ENCODE data around the gene DHX15.

The DHX15 gene

GRCh38 chr4:24497221-24497620 lies 87.1 kb downstream of the DHX15 start:
- no CpG with 5 or more reads among the region's 7 CpGs for WGBS (ENCODE audit: extremely low coverage, insufficient coverage, insufficient read length)
- Histone ChIP-seq H2AK5ac (ENCODE audit: low read length) (no peak overlapping the region), H3K23ac (ENCODE audit: low read length) (no peak overlapping the region), H3K4me2 (ENCODE audit: low read length) (no peak overlapping the region), H4K91ac (ENCODE audit: low read depth, low read length) (no peak overlapping the region), H2BK120ac (ENCODE audit: insufficient read depth, low read length, poor library complexity) (no peak overlapping the region), H3K79me1 (ENCODE audit: low read length) (no peaks in the 10 kb centered on the region), H3K4ac (ENCODE audit: low read depth, low read length) (no peak overlapping the region), H3K36me3 (ENCODE audit: control insufficient read depth in 1 of 2, insufficient read depth in 2 of 2, low read length in 2 of 2) (no peaks in the 10 kb centered on the region), H3K27ac (ENCODE audit: low read depth, low read length) (no peak overlapping the region), H3K9me3 (ENCODE audit: insufficient read depth, low read depth, low read length) (peaks cover 3% of the 10 kb centered on the region), H3K79me2 (ENCODE audit: control insufficient read depth, insufficient read depth, low read length, poor library complexity) (no peaks in the 10 kb centered on the region), H3K27me3 (ENCODE audit: insufficient read depth, low read length) (no peaks in the 10 kb centered on the region), H4K8ac (ENCODE audit: low read depth, low read length) (no peak overlapping the region), H3K18ac (ENCODE audit: low read length) (no peak overlapping the region), H2AFZ (ENCODE audit: insufficient read depth, low read length, poor library complexity) (no peak overlapping the region), H3K4me1 (ENCODE audit: control insufficient read depth in 1 of 2, insufficient read depth in 2 of 2, low read length in 2 of 2) (no peaks in the 10 kb centered on the region), H2BK12ac (ENCODE audit: low read length) (no peak overlapping the region), H3K9ac (ENCODE audit: low read length) (no peak overlapping the region), H4K12ac (ENCODE audit: low read depth, low read length) (no peak overlapping the region), H3K14ac (ENCODE audit: low read length) (no peak overlapping the region), H2BK5ac (ENCODE audit: low read depth, low read length, poor library complexity) (no peak overlapping the region), H3K4me3 (ENCODE audit: low read depth, low read length) (no peak overlapping the region)
- DNase-seq: no peak

- Histone ChIP-seq H2AFZ (ENCODE audit: insufficient read depth, low read length, poor library complexity) (no peak overlapping the region), H4K8ac (ENCODE audit: low read depth, low read length) (no peak overlapping the region), H2BK5ac (ENCODE audit: low read depth, low read length, poor library complexity) (no peak overlapping the region), H3K79me2 (ENCODE audit: control insufficient read depth, insufficient read depth, low read length, poor library complexity) (no peaks in the 10 kb centered on the region), H4K91ac (ENCODE audit: low read depth, low read length) (no peak overlapping the region), H2BK12ac (ENCODE audit: low read length) (no peak overlapping the region), H2BK120ac (ENCODE audit: insufficient read depth, low read length, poor library complexity) (no peak overlapping the region), H3K18ac (ENCODE audit: low read length) (no peak overlapping the region), H3K27me3 (ENCODE audit: insufficient read depth, low read length) (no peaks in the 10 kb centered on the region), H3K4ac (ENCODE audit: low read depth, low read length) (no peak overlapping the region), H2AK5ac (ENCODE audit: low read length) (no peak overlapping the region), H4K12ac (ENCODE audit: low read depth, low read length) (no peak overlapping the region), H3K4me2 (ENCODE audit: low read length) (no peak overlapping the region), H3K9ac (ENCODE audit: low read length) (no peak overlapping the region), H3K23ac (ENCODE audit: low read length) (no peak overlapping the region), H3K36me3 (ENCODE audit: control insufficient read depth in 1 of 2, insufficient read depth in 2 of 2, low read length in 2 of 2) (no peaks in the 10 kb centered on the region), H3K79me1 (ENCODE audit: low read length) (no peaks in the 10 kb centered on the region), H3K14ac (ENCODE audit: low read length) (no peak overlapping the region), H3K4me1 (ENCODE audit: control insufficient read depth in 1 of 2, insufficient read depth in 2 of 2, low read length in 2 of 2) (no peaks in the 10 kb centered on the region), H3K27ac (ENCODE audit: low read depth, low read length) (no peak overlapping the region), H3K4me3 (ENCODE audit: low read depth, low read length) (no peak overlapping the region), H3K9me3 (ENCODE audit: insufficient read depth, low read depth, low read length) (peaks cover 3% of the 10 kb centered on the region)
- DNase-seq: no peak
- no CpG with 5 or more reads among the region's 6 CpGs for WGBS (ENCODE audit: extremely low coverage, insufficient coverage, insufficient read length)
Observed at GRCh38 chr4:24496597-24496996, 87.8 kb downstream of the DHX15 start.

GRCh38 chr4:24495388-24495787 lies 89.0 kb downstream of the DHX15 start:
- no peak for DNase-seq
- Histone ChIP-seq H4K91ac (ENCODE audit: low read depth, low read length) (no peak overlapping the region), H3K23ac (ENCODE audit: low read length) (no peak overlapping the region), H3K4me2 (ENCODE audit: low read length) (no peak overlapping the region), H3K18ac (ENCODE audit: low read length) (no peak overlapping the region), H3K4me1 (ENCODE audit: control insufficient read depth in 1 of 2, insufficient read depth in 2 of 2, low read length in 2 of 2) (no peaks in the 10 kb centered on the region), H3K79me1 (ENCODE audit: low read length) (no peaks in the 10 kb centered on the region), H3K4ac (ENCODE audit: low read depth, low read length) (no peak overlapping the region), H3K14ac (ENCODE audit: low read length) (no peak overlapping the region), H4K12ac (ENCODE audit: low read depth, low read length) (no peak overlapping the region), H2AK5ac (ENCODE audit: low read length) (no peak overlapping the region), H2BK120ac (ENCODE audit: insufficient read depth, low read length, poor library complexity) (no peak overlapping the region), H2BK5ac (ENCODE audit: low read depth, low read length, poor library complexity) (no peak overlapping the region), H3K27ac (ENCODE audit: low read depth, low read length) (no peak overlapping the region), H2BK12ac (ENCODE audit: low read length) (no peak overlapping the region), H3K36me3 (ENCODE audit: control insufficient read depth in 1 of 2, insufficient read depth in 2 of 2, low read length in 2 of 2) (no peaks in the 10 kb centered on the region), H3K4me3 (ENCODE audit: low read depth, low read length) (no peak overlapping the region), H3K27me3 (ENCODE audit: insufficient read depth, low read length) (no peaks in the 10 kb centered on the region), H3K9ac (ENCODE audit: low read length) (no peak overlapping the region), H3K9me3 (ENCODE audit: insufficient read depth, low read depth, low read length) (peaks cover 3% of the 10 kb centered on the region), H3K79me2 (ENCODE audit: control insufficient read depth, insufficient read depth, low read length, poor library complexity) (no peaks in the 10 kb centered on the region), H2AFZ (ENCODE audit: insufficient read depth, low read length, poor library complexity) (no peak overlapping the region), H4K8ac (ENCODE audit: low read depth, low read length) (no peak overlapping the region)
- WGBS (ENCODE audit: extremely low coverage, insufficient coverage, insufficient read length): no CpG with 5 or more reads among the region's 1 CpG

DNA sequence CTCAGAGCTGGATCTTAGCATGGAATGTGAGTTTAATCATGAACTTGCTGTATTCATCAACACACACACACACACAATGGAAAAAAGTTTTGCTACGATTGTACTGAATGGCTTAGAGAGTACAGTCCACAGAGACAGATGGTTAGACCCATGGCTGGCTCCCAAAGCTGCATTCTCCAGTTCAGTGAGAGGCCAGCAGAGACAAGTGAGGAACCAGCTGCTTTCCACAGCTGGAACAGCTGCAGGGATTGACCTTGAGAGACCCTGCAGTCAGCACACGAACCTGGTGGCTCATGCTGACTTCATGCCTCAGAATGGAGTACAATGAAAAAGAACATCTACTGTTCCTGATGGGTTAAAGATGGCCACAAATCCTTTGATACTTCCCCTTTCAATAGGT lies 94.5 kb downstream of the DHX15 start:
- Histone ChIP-seq H2BK5ac (ENCODE audit: low read depth, low read length, poor library complexity) (no peak overlapping the region), H3K9ac (ENCODE audit: low read length) (no peak overlapping the region), H4K8ac (ENCODE audit: low read depth, low read length) (no peak overlapping the region), H4K91ac (ENCODE audit: low read depth, low read length) (no peak overlapping the region), H2BK12ac (ENCODE audit: low read length) (no peak overlapping the region), H2AFZ (ENCODE audit: insufficient read depth, low read length, poor library complexity) (no peak overlapping the region), H3K36me3 (ENCODE audit: control insufficient read depth in 1 of 2, insufficient read depth in 2 of 2, low read length in 2 of 2) (no peaks in the 10 kb centered on the region), H3K4me2 (ENCODE audit: low read length) (no peak overlapping the region), H2BK120ac (ENCODE audit: insufficient read depth, low read length, poor library complexity) (no peak overlapping the region), H3K4ac (ENCODE audit: low read depth, low read length) (no peak overlapping the region), H3K79me1 (ENCODE audit: low read length) (no peaks in the 10 kb centered on the region), H4K12ac (ENCODE audit: low read depth, low read length) (no peak overlapping the region), H3K79me2 (ENCODE audit: control insufficient read depth, insufficient read depth, low read length, poor library complexity) (no peaks in the 10 kb centered on the region), H3K4me3 (ENCODE audit: low read depth, low read length) (no peak overlapping the region), H3K23ac (ENCODE audit: low read length) (no peak overlapping the region), H3K18ac (ENCODE audit: low read length) (no peak overlapping the region), H3K27ac (ENCODE audit: low read depth, low read length) (no peak overlapping the region), H3K4me1 (ENCODE audit: control insufficient read depth in 1 of 2, insufficient read depth in 2 of 2, low read length in 2 of 2) (no peaks in the 10 kb centered on the region), H2AK5ac (ENCODE audit: low read length) (no peak overlapping the region), H3K14ac (ENCODE audit: low read length) (no peak overlapping the region), H3K9me3 (ENCODE audit: insufficient read depth, low read depth, low read length) (peaks cover 3% of the 10 kb centered on the region), H3K27me3 (ENCODE audit: insufficient read depth, low read length) (no peaks in the 10 kb centered on the region)
- DNase-seq: no peak
- no CpG with 5 or more reads among the region's 2 CpGs for WGBS (ENCODE audit: extremely low coverage, insufficient coverage, insufficient read length)
